Measurements from ENCODE around the gene DPH6.
"Not testable (repeated sequence)": the region's sequence is repeated elsewhere in the genome, so short reads cannot be mapped to it uniquely, and the experiment has no call there.

The DPH6 gene

DNA sequence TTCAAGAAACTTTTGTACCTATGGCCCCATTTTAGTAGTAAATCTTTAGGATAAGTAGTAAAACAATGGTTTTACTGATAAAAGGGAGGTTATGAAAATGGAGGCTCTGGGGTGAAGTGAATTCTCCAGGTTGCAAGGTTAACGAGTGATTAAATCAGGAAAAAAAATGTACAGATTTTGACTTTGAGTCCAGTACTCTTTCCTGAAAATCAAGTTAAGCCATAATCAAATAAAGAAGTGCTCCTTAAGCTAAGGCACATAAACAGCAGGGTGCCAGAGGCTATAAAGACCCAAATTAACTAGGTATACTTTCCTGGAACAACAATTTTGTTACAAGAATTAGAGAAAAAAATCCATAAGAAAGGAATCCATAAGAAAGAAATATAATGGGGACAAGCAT, 114.7 kb downstream of the DPH6 start:
- no peak for DNase-seq

DNA sequence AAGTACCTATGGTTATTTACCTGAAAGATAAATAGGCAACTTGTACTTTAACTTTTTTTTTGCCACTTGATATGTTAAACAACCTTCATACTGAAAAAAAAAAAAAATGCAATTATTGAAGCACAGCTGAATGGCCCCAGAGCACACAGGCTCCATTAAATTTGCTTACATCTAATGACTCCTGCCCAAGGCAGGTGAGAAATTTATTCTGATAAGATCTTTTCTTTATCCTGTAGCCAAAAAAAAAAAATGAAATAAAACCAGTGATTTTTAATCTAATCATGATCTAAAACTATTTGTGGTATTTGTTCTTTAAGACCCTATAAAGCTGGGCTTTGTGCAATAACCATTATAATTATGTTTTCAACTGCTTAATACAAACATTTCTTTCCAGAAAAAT, 115.7 kb downstream of the DPH6 start:
- no peak for DNase-seq

DNA sequence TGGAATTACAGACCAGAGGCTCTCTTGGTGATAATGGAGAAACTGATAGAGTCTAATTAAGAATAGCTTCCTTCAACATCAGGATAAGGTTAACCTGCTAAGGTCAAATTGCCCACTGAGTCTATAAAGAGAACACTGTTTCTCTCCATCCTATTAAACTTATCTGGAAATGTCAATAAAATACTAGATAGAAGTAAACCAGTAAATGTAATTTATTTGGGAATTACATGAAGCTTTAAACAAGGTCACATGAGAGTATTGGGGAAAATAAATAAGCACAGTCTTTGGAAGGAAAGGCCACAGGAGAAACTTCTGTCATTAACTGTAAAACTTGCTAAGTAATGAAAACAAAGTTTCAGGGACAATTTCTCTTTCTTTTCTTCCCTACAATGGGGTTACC, 118.5 kb downstream of the DPH6 start:
- no peak for DNase-seq

DNA sequence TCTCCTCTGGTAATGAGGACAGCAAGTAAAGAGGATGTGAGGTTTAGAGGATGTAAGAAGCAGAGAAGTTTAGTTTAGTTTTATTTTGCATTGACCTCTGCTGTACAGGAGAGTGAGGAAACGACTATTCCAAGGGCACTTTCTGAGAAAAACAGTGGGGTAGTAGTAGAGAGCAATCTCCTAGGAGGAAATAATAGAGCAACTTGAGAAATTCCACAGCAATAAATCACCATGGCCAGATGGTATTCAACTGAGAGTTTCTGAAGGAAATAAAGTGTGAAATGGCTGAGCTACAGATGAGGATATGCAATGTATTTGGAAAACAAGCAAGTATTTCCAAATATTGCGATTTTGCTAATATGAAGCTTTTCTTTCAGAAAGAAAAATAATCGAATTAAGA, 118.9 kb downstream of the DPH6 start:
- no peak for DNase-seq

DNA sequence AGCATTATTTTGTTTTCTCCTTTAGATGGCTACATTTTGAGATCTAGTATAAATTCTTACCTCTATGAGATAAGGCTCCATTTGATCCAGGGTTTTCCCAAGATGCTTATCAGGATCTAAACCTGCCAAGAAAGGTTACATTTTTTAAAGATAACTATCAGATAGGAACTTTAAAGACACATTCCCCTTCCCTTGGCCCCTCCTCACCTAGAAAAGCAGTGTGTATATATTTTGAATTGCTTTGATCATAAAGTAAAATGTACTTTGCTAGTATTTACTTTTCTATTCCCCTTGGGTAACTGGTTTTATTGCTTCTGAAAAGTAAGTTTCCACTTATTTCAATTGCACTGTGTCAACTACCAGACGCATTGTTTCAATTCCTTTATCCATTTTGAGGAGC, 135.2 kb downstream of the DPH6 start:
- no peak for DNase-seq

DNA sequence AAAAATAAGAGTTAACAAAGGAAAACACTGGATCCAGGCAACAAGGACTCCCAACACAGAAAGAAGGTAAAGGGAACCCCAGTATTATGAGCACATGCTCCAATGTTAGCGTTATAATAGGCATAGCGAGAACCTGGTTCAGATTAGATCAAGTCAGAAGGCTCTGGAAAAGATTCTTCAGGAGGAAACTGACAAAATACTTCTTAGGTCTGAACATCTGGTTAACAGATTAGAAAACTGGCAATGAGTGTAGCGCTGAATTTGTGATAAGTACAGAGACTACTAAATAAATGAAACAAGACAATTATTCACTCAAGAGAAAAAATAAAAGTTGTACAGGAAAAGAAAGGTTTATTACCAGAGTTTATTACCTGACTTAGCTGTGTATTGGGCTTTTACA, 146.1 kb downstream of the DPH6 start:
- no peak for DNase-seq

DNA sequence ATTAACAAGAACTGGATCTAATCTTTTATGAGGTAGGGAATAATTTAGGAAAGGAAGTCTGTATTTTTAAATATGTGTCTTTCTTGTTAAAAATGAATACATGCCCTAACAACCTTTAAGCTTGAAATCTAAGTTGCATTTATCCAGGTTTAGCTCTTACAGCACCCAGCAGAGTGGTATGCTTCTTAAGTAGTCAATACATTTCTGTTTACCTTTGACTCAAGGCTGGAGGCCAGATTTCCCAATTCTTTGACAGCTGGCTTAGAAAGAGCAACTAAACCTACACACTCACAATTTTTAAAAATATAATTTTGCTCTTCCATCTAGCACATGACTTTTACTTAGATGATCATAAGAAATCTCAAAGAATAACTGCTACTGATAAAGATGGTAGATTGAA, 148.9 kb downstream of the DPH6 start:
- DNase-seq = no peak

DNA sequence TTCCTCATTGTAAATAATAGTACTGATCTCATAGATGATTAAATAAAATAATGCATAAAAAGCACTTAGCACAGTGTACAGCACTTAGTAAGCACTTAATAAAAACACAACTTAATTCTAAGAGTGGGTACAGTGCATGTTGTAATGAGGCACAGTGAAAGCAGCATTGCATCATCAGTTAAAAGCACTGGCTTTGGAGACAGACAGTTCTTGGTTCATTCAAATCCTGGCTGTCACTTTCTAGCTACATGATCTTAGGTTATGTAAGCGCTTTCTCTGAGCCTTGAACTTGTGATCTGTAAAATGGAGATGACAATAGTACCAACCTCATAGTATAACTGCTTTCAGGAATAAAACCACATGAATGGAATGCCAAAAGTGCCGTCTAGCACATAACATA, 151.5 kb downstream of the DPH6 start:
- no peak for DNase-seq

DNA sequence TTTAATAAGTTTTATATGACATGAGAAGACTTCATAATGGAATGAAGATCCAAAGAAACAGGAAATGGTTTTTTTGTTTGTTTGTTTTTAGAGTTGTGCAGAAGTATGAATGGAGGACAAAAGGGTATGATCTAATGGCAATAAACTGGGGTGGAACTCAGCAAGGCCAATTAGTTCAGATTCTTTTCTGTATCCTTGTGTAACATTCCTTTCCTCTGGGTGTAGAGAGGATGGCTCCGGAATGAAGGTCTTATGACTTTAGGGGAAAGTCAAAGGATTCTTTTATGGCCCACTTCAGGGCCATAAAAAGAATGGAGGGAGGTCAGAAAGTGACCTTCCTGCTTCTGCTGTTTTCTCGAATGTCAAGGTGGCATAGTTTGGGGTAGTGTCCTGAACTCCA, 152.6 kb downstream of the DPH6 start:
- DNase-seq = no peak

DNA sequence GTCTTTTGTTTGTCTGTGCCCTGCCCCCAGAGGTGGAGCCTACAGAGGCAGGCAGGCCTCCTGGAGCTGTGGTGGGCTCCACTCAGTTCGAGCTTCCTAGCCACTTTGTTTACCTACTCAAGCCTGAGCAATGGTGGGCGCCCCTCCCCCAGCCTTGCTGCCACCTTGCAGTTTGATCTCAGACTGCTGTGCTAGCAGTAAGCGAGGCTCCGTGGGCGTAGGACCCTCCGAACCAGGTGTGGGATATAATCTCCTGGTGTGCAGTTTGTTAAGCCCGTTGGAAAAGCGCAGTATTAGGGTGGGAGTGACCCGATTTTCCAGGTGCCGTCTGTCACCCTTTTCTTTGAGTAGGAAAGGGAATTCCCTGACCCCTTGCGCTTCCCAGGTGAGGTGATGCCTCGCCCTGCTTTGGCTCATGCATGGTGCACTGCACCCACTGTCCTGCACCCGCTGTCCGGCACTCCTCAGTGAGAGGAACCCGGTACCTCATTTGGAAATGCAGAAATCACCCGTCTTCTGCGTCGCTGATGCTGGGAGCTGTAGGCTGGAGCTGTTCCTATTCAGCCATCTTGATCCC, 154.5 kb downstream of the DPH6 start:
- DNase-seq = not testable (repeated sequence)

DNA sequence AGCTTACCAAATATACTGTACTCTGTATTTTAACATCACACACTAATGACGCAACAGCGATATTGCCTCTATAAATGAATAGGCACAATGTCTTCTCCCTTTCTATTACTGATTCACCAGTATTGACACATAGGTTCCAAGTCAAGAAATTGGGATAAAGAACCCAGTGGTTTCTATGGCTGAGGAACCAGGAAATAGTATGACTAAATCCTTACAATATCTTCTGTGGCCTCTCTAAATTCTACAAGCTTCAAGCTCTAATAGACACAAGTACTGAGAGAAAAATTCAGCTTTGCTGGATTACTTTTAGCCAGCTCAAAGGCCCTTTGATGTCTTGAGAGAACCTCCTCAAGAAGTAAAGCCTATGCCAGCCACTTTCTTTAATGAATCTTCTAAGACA, 162.5 kb downstream of the DPH6 start:
- DNase-seq = no peak

DNA sequence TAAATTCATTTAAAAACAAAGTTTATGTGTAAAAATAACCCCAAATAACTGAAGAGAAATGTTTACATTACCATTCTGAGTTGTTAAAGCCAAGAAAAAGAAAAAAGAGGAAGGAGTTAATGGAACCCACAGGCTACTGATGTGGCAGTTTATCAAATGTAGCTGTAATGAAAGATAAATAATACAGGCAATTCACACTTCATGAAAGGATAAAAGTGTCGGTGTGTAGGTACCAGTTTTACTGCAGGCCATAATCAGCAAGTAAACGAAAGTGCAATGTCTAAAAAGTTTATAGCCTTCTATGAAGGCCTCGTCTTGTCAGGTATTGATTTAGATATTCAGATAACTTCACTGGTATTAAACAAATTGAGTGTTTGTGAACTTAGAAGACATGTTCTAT, 164.6 kb downstream of the DPH6 start:
- no peak for DNase-seq

DNA sequence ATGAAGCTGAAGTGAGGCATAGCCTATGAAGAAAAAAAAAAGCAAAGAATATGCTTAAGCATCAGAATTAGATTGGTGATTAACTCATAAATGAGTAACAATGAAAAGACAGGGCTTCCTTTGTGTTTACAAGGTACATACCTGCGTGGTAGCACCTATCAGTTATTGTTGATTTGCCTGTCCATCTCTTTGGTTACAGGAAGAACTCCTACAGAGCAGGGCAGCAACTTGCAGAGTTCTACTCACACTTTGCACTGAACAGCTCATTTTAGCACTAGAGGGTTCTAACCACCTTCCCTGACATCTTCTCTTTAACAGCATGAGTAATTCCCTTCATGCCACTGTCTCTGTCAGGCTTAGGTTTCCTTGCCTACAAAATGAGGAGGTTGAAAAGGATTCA, 166.0 kb downstream of the DPH6 start:
- no peak for DNase-seq

DNA sequence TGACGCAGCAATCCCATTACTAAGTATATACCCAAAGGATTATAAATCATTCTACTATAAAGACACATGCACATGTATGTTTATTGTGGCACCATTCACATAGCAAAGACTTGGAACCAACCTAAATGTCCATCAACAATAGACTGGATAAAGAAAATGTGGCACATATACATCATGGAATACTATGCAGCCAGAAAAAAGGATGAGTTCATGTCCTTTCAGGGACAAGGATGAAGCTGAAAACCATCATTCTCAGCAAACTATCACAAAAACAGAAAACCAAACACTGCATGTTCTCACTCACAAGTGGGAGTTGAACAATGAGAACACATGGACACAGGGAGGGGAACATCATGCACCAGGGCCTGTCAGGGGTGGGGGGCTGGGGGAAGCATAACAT, 167.5 kb downstream of the DPH6 start:
- not testable (repeated sequence) for DNase-seq

DNA sequence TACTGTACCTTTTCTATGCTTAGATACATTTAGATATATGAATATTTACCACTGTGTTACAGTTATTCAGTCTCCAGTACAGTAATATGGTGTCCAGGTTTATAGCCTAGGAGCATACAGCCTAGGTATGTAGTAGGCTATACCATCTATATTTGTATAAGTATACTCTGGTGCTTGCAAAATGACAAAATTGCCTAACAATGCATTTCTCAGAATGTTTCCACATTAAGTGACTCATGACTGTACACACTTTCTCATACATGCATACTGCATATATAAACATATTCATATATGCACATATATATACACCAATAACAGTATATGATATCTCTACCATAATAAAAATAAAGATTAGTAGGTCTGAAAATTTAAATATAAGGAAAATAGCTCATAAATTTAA, 169.3 kb downstream of the DPH6 start:
- DNase-seq = peak in 1 of 4 experiments; percentile 2

DNA sequence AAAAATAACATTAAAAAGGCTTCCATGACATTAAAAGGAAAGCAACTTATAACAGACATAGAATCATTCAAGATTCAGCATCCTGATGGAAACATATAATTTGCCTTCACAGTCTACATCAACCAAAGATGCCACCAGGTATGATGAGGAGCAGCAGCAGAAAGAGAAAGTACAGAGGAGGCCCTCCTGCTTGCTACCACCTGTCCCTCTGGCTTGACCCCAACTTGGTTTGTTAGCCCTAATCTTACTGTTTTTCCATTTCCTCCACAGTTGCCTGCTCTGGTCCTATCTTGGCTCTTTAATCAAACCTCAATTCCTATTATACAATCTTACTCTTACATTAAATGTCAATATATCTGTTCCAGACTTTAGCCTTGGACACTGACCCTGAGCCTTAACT, 171.3 kb downstream of the DPH6 start:
- DNase-seq = no peak

DNA sequence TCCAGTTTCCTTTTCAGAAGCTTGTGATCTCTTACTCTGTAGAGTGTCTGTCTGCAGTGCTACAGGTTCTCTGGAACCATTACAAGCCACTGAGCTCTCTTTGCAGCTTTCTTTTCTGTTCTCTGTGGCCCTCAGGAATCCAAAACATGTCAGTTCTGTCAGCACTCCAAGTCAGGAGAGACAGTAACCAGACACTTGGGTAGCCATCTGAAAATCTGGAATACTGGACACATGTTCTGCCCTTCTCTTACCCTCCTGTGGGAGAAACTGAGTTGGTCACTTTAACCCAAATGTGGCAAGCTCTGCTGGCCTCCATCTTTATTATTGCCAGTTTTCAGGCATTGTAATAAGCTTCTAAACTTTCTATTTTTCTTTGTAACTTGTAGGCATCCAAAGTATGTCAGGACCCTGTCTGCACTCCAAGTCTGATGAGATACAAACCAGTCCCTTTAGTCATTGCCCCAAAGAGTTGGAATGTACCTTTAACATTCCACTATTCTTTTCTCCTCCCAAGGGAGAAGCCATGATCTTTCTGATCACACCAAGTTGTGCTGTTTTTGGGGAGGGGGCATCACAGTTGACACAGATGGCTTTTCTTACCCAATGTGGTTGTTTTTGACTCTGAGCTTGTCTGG, 183.7 kb downstream of the DPH6 start:
- DNase-seq = no peak

DNA sequence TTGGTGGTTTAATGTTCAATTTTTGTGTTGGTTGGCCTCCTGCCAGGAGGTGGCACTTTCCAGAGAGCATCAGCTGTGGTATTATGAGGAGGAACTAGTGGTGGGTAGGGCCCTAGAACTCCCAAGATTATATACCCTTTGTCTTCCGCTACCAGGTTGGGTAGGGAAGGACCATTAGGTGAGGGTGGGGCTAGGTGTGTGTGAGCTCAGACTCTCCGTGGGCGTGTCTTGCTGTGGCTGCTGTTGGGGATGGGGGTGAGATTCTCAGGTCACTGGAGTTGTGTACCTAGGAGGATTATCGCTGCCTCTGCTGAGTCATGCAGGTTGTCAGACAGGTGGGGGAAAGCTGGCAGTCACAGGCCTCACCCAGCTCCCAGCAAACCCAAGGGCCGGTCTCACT, 187.1 kb downstream of the DPH6 start:
- DNase-seq = no peak

DNA sequence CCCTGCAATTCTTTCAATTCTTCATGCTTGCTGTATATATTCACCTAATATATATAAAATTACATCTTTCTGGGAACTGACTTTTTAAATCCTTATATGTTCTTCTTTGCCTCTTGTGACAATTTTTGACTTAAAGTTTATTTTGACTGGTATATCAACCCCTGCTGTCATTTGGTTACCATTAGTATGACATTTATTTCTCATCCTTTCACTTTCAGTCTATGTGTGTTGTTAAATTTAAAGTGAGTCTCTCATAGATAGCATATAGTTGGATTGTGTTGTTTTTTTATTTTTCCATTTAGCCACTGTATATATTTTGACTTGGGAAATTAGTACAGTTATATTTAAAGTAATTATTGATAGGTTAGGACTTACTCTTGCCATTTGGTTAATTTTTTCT, 194.9 kb downstream of the DPH6 start:
- no peak for DNase-seq

DNA sequence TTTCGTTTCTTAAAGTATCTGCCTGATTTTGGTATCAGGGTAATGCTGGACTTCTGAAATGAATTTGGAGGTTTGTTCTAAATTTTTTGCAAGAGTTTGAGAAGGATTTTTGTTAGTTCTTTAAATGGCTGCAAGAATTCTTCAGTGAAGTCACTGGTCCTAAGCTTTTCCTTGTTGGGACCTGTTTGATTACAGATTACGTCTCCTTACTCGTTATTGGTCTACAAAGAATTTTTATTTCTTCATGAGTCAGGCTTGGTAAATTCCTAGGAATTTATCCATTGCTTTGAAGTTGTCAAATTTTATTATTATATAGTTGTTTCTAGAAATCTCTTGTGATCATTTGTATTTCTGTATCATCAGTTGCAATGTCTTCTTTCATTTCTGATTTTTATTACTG, 196.0 kb downstream of the DPH6 start:
- no peak for DNase-seq

DNA sequence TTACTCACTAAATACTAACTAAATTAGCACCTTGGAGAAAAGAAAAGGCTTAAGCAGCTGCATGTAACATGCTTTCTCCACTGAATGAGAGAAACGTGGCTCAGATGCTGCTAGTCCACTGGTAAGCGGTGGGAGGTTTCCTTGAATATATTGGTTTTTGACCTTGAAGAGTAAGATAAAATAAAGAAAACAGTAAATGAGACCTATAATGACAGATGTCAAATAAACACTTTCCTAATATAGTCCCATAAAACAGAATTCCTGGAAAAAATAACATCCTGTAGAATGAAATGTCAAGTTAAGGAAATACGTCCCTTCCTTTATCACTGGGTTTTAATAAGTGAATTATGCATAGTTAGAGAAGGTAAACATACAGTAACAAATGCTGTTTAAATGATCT, 215.0 kb downstream of the DPH6 start:
- no peak for DNase-seq

DNA sequence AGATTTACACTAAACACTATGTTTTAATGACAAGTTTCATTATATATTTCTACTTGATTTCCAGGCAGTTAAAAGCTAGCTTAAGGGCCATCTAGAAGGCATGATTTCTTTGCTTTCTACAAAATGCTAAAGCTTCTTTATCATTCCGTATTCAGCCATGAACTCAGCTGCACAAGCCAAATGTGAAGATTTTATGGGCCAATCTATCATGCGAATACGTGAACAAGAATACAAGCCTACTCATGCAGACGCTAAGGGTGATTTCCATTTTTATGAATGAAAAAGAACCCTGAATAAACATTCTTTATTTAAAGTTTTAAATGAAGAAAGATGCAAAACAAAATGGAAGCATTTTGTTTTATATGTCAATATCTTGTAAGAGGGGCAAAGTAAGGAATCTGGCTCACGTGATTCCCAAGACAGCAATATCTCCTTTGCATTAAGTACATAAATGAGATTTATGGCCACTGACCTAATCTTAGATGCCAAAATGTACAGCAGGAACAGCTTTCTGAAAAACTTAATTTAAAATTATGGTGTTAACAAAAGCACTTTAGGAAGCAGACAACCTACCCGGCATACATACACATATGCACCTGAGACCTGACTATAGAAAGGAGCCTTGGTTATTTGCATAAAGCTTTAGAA, 215.8 kb downstream of the DPH6 start:
- no peak for DNase-seq

DNA sequence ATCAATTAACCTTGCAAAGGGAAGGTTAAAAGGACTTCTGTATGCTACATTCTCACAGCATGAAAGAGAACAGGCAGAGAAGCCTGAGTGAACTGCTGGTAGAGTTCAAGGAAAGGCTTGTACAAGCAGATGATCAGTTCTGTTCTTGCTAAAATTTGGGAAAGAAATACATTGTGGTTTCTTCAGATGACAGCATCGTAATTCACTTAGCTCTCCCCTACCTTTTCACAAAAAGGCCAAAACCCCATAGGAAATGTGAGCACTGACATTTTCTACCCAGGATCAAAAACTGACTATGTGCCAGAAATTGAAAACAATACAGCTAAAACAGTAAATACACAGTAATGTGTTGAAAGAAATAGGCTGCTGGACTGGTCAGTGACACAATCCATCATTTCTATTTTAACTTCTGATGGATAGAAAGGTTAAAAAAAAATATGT, 216.4 kb downstream of the DPH6 start:
- no peak for DNase-seq

DNA sequence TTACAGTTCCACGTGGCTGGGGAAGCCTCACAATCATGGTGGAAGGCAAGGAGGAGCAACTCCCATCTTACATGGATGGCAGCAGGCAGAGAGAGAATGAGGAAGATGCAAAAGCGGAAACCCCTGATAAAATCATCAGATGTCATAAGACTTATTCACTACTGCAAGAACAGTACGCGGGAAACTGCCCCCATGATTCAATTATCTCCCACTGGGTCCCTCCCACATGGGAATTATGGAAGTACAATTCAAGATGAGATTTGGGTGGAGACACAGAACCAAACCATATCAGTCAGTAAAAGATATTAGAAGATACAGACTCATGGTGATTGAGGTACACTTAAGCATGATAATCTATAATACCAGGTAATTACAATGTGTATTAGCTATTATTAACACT, 217.1 kb downstream of the DPH6 start:
- DNase-seq = peak in 2 of 4 experiments; percentile 3 to 6

DNA sequence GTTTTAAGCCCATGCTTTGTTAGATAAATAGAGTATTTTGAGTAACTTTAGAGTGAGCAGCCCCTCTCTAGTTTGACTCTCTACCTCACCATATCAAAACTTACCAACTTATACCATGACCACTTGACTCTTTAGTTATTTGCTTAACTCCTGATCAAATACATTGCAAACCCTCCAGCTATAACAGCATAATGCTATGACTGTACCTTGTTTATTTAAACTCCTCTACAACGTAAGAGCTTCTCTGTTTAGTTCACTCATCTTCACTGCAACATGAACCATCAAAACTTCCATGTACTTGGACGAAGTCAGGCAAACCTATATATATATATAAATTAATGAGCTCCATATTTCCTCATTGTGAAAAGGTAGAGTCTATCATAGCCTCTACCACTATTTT, 218.2 kb downstream of the DPH6 start:
- DNase-seq = no peak
